ENCODE data around the gene PSG1. TPM values are rescaled to one million over a fixed set of nuclear protein-coding genes. Genes with fewer than 3 reads are reported as not detected.
"Not testable (repeated sequence)": the region's sequence is repeated elsewhere in the genome, so short reads cannot be mapped to it uniquely, and the experiment has no call there.

Gene PSG1
- total RNA-seq, 1 experiment from 2014 or later, result not detected

DNA sequence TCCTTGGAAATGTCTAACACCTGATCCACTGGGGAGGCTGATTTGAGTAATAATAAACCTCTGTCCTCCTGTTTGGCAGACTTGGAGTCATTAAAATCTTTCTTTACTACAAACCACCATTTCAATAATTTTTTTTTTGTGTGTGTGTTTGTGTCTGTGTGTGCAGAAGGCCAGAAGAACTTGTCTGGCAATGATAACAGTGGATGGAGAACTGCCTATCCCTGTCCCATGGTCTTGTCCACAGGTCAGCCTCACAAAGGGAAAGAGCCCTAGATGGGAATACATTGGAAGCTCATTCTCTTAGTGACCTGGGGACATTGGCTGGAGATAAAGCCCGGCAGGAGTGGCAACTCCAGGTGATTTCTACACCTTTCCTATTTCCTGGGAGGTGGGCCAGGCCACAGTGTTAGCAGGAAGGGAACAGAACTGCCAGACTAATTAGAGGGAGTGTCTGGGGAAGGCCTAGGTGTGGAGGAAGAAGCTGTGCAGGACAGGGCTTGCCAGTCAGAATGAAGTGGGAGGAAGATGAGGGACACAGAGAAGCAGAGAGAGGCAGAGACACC is 27.7 kb downstream of the PSG1 start:
- CTCF ChIA-PET; ATAC-seq; intact Hi-C loops (cut with micrococcal nuclease); DNase-seq (ENCODE audit: low read depth, low spot score); H3K9me2 ChIP-seq (ENCODE audit: insufficient read depth); H2AFZ ChIP-seq (ENCODE audit: low read depth, low read length, poor library complexity, severe bottlenecking); H3K27me3 ChIP-seq (ENCODE audit: insufficient read depth, low read length); POLR2A ChIA-PET; H3K27ac ChIP-seq (ENCODE audit: low read depth, low read length); H3K9ac ChIP-seq (ENCODE audit: low read length); RAD21 ChIA-PET (ENCODE audit: low non-redundant PET in 1 of 2, low total read pairs in 2 of 2, uncharacterized antibody in 2 of 2, unreplicated experiment in 2 of 2); H4K20me1 ChIP-seq (ENCODE audit: insufficient read depth); H3K79me2 ChIP-seq (ENCODE audit: insufficient read depth, low read length); BruUV-seq (replicated peaks); H3K4me3 ChIP-seq (replicated peaks in 1 of 2; ENCODE audit: low read depth in 1 of 2, low read length in 2 of 2); H3K36me3 ChIP-seq (ENCODE audit: control insufficient read depth in 1 of 2, insufficient read depth in 2 of 2, low read length in 2 of 2); H3K9me3 ChIP-seq (ENCODE audit: control insufficient read depth in 1 of 2, insufficient read depth in 1 of 2, low read depth in 1 of 2, low read length in 2 of 2): not testable (repeated sequence)
- Histone ChIP-seq H3K4me2 (ENCODE audit: low read length) (peak overlapping the region; percentile 57), H3K4me1 (ENCODE audit: control insufficient read depth in 1 of 2, insufficient read depth in 2 of 2, low read length in 2 of 2) (peaks cover 6 to 19% of the 10 kb centered on the region in 2 experiments; a peak in 3 of 4 replicates)

DNA sequence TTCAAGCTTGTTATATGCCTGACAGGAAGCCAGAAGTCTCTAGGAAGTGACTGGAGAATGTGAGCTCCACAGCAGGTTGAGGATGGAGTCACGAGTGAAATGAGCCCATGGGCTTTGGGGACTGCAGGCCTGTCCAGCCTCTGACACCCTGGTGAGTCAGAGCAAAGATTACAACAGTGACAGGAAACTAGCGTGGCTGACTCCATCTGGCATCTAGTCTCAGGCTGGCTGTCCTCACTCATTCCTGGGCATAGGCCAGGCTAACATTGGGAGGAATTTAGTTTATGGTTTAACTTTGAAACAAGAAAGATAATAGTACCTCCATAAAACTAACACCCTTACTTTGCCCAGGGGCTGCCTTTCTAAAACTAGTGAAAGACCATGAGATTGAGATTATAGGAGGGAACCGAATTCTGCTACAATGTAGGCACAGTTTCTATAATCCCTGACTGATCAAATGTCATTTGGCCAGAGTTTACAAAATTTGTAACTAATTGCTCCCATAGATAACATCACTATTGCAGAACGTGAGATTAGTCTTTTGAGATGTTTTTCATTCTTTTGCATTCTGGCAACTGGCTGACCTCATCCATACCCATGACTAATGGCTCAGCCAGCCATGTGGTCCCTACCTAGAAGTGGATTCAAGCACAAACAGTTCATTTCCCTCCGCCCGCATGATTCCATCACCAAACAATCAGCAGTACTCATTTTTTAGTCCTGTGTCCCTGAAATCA is 28.4 kb downstream of the PSG1 start:
- Histone ChIP-seq H4K20me1 (ENCODE audit: insufficient read depth) (no peaks in the 10 kb centered on the region), H3K4me1 (ENCODE audit: control insufficient read depth in 1 of 2, insufficient read depth in 2 of 2, low read length in 2 of 2) (peaks cover 6 to 19% of the 10 kb centered on the region in 2 experiments; a peak in 3 of 4 replicates), H3K4me3 (replicated peaks in 1 of 2; ENCODE audit: low read depth in 1 of 2, low read length in 2 of 2) (no peak overlapping the region), H3K36me3 (ENCODE audit: control insufficient read depth in 1 of 2, insufficient read depth in 2 of 2, low read length in 2 of 2) (no peaks in the 10 kb centered on the region), H3K9me3 (ENCODE audit: control insufficient read depth in 1 of 2, insufficient read depth in 1 of 2, low read depth in 1 of 2, low read length in 2 of 2) (no peaks in the 10 kb centered on the region), H3K79me2 (ENCODE audit: insufficient read depth, low read length) (no peaks in the 10 kb centered on the region), H2AFZ (ENCODE audit: low read depth, low read length, poor library complexity, severe bottlenecking) (no peak overlapping the region), H3K9me2 (ENCODE audit: insufficient read depth) (no peaks in the 10 kb centered on the region), H3K9ac (ENCODE audit: low read length) (no peak overlapping the region), H3K4me2 (ENCODE audit: low read length) (peak overlapping the region; percentile 57), H3K27me3 (ENCODE audit: insufficient read depth, low read length) (no peaks in the 10 kb centered on the region), H3K27ac (ENCODE audit: low read depth, low read length) (no peak overlapping the region)
- POLR2A ChIA-PET, result no interaction called here
- RAD21 ChIA-PET (ENCODE audit: low non-redundant PET in 1 of 2, low total read pairs in 2 of 2, uncharacterized antibody in 2 of 2, unreplicated experiment in 2 of 2), result no interaction called here
- peak; percentile 18 for DNase-seq (ENCODE audit: low read depth, low spot score)
- intact Hi-C loops (cut with micrococcal nuclease), result no loop called here
- ATAC-seq, result peak; percentile 42; the same call in 1 of the 2 replicates
- BruUV-seq (replicated peaks), result no TSS peak
- CTCF ChIA-PET, result no interaction called here
- TF ChIP-seq POLR2A (IDR thresholded peaks at IDR 0.05; ENCODE audit: borderline replicate concordance, extremely low read depth, insufficient read depth, insufficient read length), result no peak
- no peak for TF ChIP-seq REST (IDR thresholded peaks at IDR 0.05; ENCODE audit: low read depth)
- no peak for TF ChIP-seq EZH2phosphoT487 (IDR thresholded peaks at IDR 0.05; ENCODE audit: borderline replicate concordance)
- TF ChIP-seq, protein P1, sequence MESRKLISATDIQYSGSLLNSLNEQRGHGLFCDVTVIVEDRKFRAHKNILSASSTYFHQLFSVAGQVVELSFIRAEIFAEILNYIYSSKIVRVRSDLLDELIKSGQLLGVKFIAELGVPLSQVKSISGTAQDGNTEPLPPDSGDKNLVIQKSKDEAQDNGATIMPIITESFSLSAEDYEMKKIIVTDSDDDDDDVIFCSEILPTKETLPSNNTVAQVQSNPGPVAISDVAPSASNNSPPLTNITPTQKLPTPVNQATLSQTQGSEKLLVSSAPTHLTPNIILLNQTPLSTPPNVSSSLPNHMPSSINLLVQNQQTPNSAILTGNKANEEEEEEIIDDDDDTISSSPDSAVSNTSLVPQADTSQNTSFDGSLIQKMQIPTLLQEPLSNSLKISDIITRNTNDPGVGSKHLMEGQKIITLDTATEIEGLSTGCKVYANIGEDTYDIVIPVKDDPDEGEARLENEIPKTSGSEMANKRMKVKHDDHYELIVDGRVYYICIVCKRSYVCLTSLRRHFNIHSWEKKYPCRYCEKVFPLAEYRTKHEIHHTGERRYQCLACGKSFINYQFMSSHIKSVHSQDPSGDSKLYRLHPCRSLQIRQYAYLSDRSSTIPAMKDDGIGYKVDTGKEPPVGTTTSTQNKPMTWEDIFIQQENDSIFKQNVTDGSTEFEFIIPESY (IDR thresholded peaks at IDR 0.05; ENCODE audit: extremely low read depth, insufficient replicate concordance, low read length), result no peak
- TF ChIP-seq JUND (IDR thresholded peaks at IDR 0.05), result peak; percentile 33; the same call in 1 of the 2 replicates
- TF ChIP-seq, protein P2, sequence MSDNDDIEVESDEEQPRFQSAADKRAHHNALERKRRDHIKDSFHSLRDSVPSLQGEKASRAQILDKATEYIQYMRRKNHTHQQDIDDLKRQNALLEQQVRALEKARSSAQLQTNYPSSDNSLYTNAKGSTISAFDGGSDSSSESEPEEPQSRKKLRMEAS (IDR thresholded peaks at IDR 0.05), result peak; percentile 27; the same call in 1 of the 2 replicates
- TF ChIP-seq SP1 (IDR thresholded peaks at IDR 0.05; ENCODE audit: low read depth), result no peak
- TF ChIP-seq RAD21 (IDR thresholded peaks at IDR 0.05; ENCODE audit: low read depth), result no peak
- TF ChIP-seq EGR1 (IDR thresholded peaks at IDR 0.05; ENCODE audit: low read depth), result no peak
- TF ChIP-seq SRF (IDR thresholded peaks at IDR 0.05; ENCODE audit: low read depth), result no peak
- no peak for TF ChIP-seq CTCF (IDR thresholded peaks at IDR 0.05 in 2 of 3, conservative IDR thresholded peaks at IDR 0.05 in 1 of 3; ENCODE audit: borderline replicate concordance in 1 of 3, insufficient read depth in 1 of 3, low read depth in 2 of 3, low read length in 2 of 3)

All from HCT116 (cell line).